GM12874 (cell line): ENCODE measurements around the gene NPY5R.
A peak's percentile ranks its signal among the peaks of the same experiment; 100 is the strongest.

Source experiments
- TF ChIP-seq, protein P1 (sequence below): IDR thresholded peaks from 2 replicates; pipeline ENCODE4 v1.5.1; 2011; ENCODE audit warnings: low read depth, mild to moderate bottlenecking, control low read depth, low read length, moderate library complexity; ENCODE audit not compliant: insufficient read depth

NPY5R gene

DNA sequence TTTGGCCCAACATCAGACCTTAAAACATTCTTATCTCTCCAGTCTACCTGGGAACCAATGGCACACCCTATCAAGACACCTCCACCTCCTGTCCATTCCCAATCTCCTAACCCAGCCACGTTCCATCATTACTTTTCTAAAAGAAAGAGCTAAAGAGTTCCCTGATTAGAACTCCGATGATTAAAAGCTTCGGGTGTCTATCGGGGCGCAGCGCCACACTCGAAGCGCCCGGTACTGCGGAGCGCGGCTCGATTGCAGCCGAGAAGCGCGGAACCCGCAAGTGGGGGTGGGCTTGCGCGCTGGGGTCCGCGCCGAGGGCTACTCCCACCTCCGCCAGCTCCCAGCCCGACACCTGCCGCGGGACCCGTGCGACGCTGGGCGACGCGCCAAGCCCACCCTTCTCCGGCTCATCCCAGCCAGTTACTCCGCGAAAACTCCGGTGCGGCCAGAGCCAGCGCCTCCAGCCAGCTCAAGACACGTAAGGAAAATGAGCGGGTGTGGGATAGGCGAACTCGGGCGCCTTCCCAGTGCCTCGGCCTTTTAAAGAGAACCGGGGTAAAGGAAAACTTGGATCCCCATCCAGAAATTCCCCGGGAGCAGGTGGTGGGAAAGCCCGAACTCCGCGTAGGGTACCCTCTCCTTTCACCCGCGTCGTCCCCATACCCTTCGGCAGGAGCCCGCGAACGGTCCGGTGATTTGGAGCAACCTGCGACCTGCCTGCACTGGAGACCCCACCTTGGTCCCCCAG, 11.9 kb upstream of the NPY5R start:
- TF ChIP-seq, protein P1, sequence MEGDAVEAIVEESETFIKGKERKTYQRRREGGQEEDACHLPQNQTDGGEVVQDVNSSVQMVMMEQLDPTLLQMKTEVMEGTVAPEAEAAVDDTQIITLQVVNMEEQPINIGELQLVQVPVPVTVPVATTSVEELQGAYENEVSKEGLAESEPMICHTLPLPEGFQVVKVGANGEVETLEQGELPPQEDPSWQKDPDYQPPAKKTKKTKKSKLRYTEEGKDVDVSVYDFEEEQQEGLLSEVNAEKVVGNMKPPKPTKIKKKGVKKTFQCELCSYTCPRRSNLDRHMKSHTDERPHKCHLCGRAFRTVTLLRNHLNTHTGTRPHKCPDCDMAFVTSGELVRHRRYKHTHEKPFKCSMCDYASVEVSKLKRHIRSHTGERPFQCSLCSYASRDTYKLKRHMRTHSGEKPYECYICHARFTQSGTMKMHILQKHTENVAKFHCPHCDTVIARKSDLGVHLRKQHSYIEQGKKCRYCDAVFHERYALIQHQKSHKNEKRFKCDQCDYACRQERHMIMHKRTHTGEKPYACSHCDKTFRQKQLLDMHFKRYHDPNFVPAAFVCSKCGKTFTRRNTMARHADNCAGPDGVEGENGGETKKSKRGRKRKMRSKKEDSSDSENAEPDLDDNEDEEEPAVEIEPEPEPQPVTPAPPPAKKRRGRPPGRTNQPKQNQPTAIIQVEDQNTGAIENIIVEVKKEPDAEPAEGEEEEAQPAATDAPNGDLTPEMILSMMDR: no peak

DNA sequence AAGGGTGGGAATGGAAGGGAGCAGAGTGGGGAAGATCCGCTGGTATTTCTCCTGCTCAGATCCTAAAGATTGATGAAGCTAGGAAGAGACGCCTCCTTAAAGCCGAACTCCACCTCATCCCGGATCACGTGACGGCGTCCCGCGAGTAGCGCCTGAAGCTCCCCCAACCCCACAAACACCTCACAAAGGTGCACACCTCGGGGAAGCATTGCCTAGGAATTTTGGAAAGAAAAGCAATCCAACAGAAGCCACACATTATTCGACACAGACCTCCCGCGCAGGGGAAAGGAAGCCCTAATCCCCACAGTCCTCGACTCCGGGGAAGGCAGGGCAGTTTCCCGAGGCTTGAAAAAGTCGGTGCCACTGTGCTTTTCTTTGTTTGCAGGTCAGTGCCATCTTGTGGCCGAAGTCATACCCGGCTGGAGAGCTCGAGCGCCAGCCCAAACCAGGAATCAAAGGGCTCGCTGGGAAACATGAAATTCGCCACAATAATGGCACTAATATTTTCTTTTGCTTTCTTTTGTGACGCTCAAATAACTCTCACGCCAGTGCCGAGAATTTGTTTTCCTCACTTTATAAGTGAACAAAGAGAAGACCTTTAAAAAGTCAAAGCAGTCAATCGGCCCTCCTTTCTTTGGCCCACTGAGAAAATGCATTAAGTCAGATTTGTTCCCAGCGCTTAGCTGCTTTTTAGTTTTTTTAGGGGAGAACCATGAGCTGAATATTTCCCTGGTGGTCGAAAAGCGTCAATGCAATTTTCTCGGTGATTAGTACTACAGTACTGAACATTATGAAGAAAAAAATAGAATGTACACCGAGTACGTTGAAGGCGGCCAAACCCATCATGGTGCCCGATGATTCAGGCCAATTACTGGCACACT, 10.9 kb upstream of the NPY5R start, which contains the start of gene NPY1R:
Gene NPY1R, minus strand, starts transcription at position 71 of the 881 bp plus-strand sequence. CDS start 6,042 bp downstream, outside the sequence.
- TF ChIP-seq, protein P1: peak; percentile 67

DNA sequence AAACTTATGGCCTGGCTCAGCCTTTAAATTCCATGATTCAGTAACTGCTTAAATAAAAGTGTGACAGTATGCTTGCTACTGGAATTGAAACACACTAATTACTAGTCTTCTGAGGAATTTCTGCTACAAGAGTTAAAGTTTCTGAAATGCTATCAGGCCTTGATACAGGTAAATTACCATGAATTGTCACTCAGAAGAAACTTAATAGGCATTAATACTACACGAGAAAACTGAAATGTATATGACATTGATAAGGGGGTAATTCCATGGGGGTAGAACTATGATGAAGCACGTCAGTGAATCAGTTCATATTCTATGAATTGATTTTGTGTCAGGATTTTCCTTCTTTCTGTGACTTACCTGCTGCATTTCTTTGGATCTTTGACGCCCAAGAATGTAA, 8.3 kb upstream of the NPY5R start:
- TF ChIP-seq, protein P1: no peak

DNA sequence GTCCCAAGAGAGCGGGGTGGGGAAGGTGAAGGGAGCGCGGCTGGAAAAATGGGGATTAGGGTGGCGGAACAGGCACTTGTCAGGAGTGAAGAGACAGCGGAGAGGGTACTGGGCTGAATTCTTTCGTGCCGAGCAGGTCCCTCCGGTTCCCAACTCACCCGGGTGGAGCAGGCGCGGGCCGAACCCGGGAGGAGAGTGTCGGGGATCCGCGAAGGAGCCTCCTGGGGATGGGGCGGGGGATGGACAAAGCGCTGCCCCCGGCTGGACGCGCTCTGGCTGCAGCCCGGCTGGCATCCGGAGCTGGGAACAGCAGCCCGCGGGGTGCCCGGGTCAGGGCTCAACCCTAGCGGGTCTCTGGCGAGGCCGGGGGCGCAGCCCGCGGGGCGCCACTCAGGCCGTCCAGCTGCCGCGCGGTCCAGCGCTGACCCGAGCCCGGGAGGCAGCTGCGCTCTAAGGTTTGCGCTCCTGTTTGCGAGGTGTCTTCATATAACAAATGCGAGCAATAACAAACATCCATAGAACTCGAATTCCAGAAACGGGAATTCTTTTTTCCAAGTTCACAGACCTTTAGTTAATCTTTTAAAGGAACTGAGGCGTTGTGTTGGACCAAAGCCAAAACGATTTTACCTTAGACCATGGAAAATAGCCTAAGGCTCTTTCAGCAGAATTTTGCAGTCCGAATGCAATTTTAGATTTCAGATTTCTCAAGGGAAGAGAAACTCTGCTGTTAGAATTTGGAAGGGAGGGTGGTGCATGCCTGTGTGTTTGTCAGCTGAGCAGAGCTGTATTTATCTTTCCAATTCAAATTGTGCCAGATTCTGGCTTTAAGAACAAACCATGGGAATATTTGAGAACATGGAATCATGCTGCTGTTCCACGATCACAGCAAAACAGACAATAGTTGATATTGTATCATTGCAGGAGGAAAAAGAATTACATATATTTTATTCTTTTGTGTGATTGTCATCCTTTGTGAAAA, 744 bp downstream of the NPY5R start:
- TF ChIP-seq, protein P1: no peak

DNA sequence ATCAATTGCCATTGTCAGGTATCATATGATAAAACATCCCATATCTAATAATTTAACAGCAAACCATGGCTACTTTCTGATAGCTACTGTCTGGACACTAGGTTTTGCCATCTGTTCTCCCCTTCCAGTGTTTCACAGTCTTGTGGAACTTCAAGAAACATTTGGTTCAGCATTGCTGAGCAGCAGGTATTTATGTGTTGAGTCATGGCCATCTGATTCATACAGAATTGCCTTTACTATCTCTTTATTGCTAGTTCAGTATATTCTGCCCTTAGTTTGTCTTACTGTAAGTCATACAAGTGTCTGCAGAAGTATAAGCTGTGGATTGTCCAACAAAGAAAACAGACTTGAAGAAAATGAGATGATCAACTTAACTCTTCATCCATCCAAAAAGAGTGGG, 7.0 kb downstream of the NPY5R start:
- TF ChIP-seq, protein P1: no peak

DNA sequence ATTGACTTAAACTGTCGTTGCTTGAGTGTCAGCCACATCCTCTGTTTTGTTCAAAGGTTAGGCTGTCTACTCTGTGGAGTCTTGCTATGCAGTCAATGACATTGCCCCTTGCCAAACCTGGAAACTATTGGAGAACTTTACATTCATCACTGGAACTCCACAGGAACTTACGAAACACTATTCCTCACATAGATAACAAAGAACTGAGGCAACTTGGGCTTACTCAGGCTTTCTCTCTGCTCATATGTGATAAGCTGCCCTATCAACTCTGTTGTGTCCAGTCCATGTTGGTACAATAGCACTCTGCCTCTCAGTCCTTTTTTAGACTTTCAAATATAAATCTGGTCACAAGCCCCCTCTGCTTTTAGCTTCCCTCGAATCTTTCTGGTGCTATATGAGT, 9.4 kb downstream of the NPY5R start:
- TF ChIP-seq, protein P1: no peak

DNA sequence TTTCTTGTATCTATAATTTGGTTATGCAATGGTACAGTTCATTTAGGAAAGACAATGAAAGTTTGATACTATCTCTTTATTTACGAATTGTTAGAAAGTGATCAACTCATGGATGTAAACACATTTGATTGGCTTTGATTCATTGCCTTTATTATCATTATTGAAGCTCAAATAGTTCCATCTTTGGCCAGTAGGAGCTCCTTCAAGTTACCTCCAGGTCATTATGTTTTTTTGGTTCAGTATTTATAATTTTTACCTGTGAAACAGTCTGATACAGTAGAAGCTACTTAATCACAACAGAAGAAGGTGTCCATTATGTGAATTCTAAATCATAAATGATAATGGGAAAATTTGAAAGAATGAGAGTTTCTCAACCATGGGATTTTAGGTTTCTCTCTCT, 12.4 kb downstream of the NPY5R start:
- TF ChIP-seq, protein P1: no peak
